Measurements from ENCODE around the gene RABL3. TPM values are rescaled to one million over a fixed set of nuclear protein-coding genes. Genes with fewer than 3 reads are reported as not detected.

The RABL3 gene
- total RNA-seq, 4 donors from 2014 or later: 20.0 to 46.8 (median 30.4) TPM

GRCh38 chr3:120684896-120685295, 57.4 kb downstream of the RABL3 start:
- no peaks in the 10 kb centered on the region for H3K9me3 ChIP-seq
- ATAC-seq (no peak), DNase-seq (no peak)
- H3K27ac ChIP-seq: no peak overlapping the region
- TF ChIP-seq POLR2A (IDR thresholded peaks at IDR 0.05) (no peak), CTCF (IDR thresholded peaks at IDR 0.05 in 4 of 5, conservative IDR thresholded peaks at IDR 0.05 in 1 of 5) (no peak)
- H3K36me3 ChIP-seq: peaks cover 0 to 4% of the 10 kb centered on the region in 2 donors
- no peaks in the 10 kb centered on the region for H3K27me3 ChIP-seq
- no peak overlapping the region for H3K4me3 ChIP-seq
- intact Hi-C loops (cut with DNase I; ENCODE audit: low total_unique reads) (no loop called here), in situ Hi-C loops (cut with MboI; ENCODE audit: low sequenced_read_pairs in 4 of 4) (no loop called here)
- no peaks in the 10 kb centered on the region for H3K4me1 ChIP-seq

GRCh38 chr3:120683671-120684301, 58.5 kb downstream of the RABL3 start:
- TF ChIP-seq CTCF (IDR thresholded peaks at IDR 0.05 in 4 of 5, conservative IDR thresholded peaks at IDR 0.05 in 1 of 5) (no peak), POLR2A (IDR thresholded peaks at IDR 0.05) (no peak)
- in situ Hi-C loops (cut with MboI; ENCODE audit: low sequenced_read_pairs in 4 of 4): no loop called here
- H3K9me3 ChIP-seq: no peaks in the 10 kb centered on the region
- DNase-seq (no peak), ATAC-seq (no peak)
- H3K27me3 ChIP-seq: no peaks in the 10 kb centered on the region
- no peak overlapping the region for H3K27ac ChIP-seq
- peaks cover 3 to 6% of the 10 kb centered on the region in 2 donors for H3K4me1 ChIP-seq
- intact Hi-C loops (cut with DNase I; ENCODE audit: low total_unique reads): no loop called here
- no peak overlapping the region for H3K4me3 ChIP-seq
- no peaks in the 10 kb centered on the region for H3K36me3 ChIP-seq

GRCh38 chr3:120683213-120683612, 59.1 kb downstream of the RABL3 start:
- no peak for TF ChIP-seq POLR2A (IDR thresholded peaks at IDR 0.05)
- no peak for TF ChIP-seq CTCF (IDR thresholded peaks at IDR 0.05 in 4 of 5, conservative IDR thresholded peaks at IDR 0.05 in 1 of 5)
- peaks cover 8 to 11% of the 10 kb centered on the region in 2 donors for H3K4me1 ChIP-seq
- no peaks in the 10 kb centered on the region for H3K9me3 ChIP-seq
- H3K36me3 ChIP-seq: no peaks in the 10 kb centered on the region
- H3K4me3 ChIP-seq: no peak overlapping the region
- H3K27me3 ChIP-seq: no peaks in the 10 kb centered on the region
- no peak for DNase-seq
- intact Hi-C loops (cut with DNase I; ENCODE audit: low total_unique reads) (no loop called here), in situ Hi-C loops (cut with MboI; ENCODE audit: low sequenced_read_pairs in 4 of 4) (no loop called here)
- no peak for ATAC-seq
- H3K27ac ChIP-seq: no peak overlapping the region

GRCh38 chr3:120682095-120682681, 60.1 kb downstream of the RABL3 start, which contains the start of gene HGD:
Gene HGD, minus strand, starts transcription at chr3:120682239. Its CDS starts 128 bp downstream, at chr3:120682111.
- in situ Hi-C loops (cut with MboI; ENCODE audit: low sequenced_read_pairs in 4 of 4) (no loop called here), intact Hi-C loops (cut with DNase I; ENCODE audit: low total_unique reads) (no loop called here)
- Histone ChIP-seq H3K4me1 (peaks cover 9 to 16% of the 10 kb centered on the region in 2 donors), H3K27ac (no peak within 1 kb of the TSS), H3K27me3 (no peaks in the 10 kb centered on the region), H3K4me3 (no peak within 1 kb of the TSS), H3K9me3 (no peaks in the 10 kb centered on the region), H3K36me3 (no peaks in the 10 kb centered on the region)
- DNase-seq (no peak), ATAC-seq (no peak)
- no peak for TF ChIP-seq CTCF (IDR thresholded peaks at IDR 0.05 in 4 of 5, conservative IDR thresholded peaks at IDR 0.05 in 1 of 5)
- TF ChIP-seq POLR2A (IDR thresholded peaks at IDR 0.05): no peak

Data from gastrocnemius medialis (tissue), 4 donors.